ENCODE measurements around the gene MAX. TPM values are rescaled to one million over a fixed set of nuclear protein-coding genes. Genes with fewer than 3 reads are reported as not detected.

Gene MAX
- total and polyA plus RNA-seq, 9 of the 15 experiments (the other 6 are each of a cell fraction or from before 2014, with no cell fraction given): 15.4 to 96.5 (median 51.6) TPM

- TF ChIP-seq SREBF2 (CRISPR knock-in tag; IDR thresholded peaks at IDR 0.05): no peak
- no peak for TF ChIP-seq ZNF740 (CRISPR knock-in tag; IDR thresholded peaks at IDR 0.05)
- no peak for TF ChIP-seq ZNF740 (tag; IDR thresholded peaks at IDR 0.05)
- peak; percentile 89 for TF ChIP-seq TCF3 (CRISPR knock-in tag; IDR thresholded peaks at IDR 0.05)
- peak; percentile 96 for TF ChIP-seq SPI1 (IDR thresholded peaks at IDR 0.05; ENCODE audit: borderline replicate concordance, low read depth, low read length)
- TF ChIP-seq POLR2H (tag; IDR thresholded peaks at IDR 0.05; ENCODE audit: low read depth): no peak
- peak; percentile 39 for TF ChIP-seq HNRNPLL (IDR thresholded peaks at IDR 0.05; ENCODE audit: low read depth, low read length, poor library complexity, severe bottlenecking)
- TF ChIP-seq MBD2 (IDR thresholded peaks at IDR 0.05; ENCODE audit: borderline replicate concordance, low read depth): peak; percentile 35; the same call in 1 of the 2 replicates
- peak; percentile 84 for TF ChIP-seq PML (IDR thresholded peaks at IDR 0.05; ENCODE audit: low read length)
- TF ChIP-seq NEUROD1 (IDR thresholded peaks at IDR 0.05; ENCODE audit: borderline replicate concordance, low read depth, low read length, partially characterized antibody): peak; percentile 77
- 0 out of 2 replicates have a peak, but pooled peaks have one; percentile 83 for TF ChIP-seq ZNF592 (IDR thresholded peaks at IDR 0.05)
- no peak for TF ChIP-seq E2F8 (IDR thresholded peaks at IDR 0.05; ENCODE audit: low read depth, partially characterized antibody)
- TF ChIP-seq ARHGAP35 (IDR thresholded peaks at IDR 0.05; ENCODE audit: partially characterized antibody): no peak
- TF ChIP-seq ZNF79 (CRISPR knock-in tag; IDR thresholded peaks at IDR 0.05; ENCODE audit: low read depth): no peak
- peak; percentile 62; the same call in 1 of the 2 replicates for TF ChIP-seq ETS1 (conservative IDR thresholded peaks at IDR 0.05; ENCODE audit: control insufficient read depth, low read depth, low read length)
- TF ChIP-seq SMARCC2 (IDR thresholded peaks at IDR 0.05; ENCODE audit: low read depth): peak; percentile 52; the same call in 1 of the 2 replicates
- TF ChIP-seq ERF (CRISPR knock-in tag; IDR thresholded peaks at IDR 0.05): no peak
- TF ChIP-seq EP300 (IDR thresholded peaks at IDR 0.05; ENCODE audit: low read length): peak; percentile 89
- no peak for TF ChIP-seq ZNF232 (CRISPR knock-in tag; IDR thresholded peaks at IDR 0.05)
Measured at GRCh38 chr14:65044596-65044959, 57.7 kb downstream of the MAX start (continued).

Data from K562 (cell line).